ENCODE data around the gene ROR1. TPM values are rescaled to one million over a fixed set of nuclear protein-coding genes. Genes with fewer than 3 reads are reported as not detected.

The ROR1 gene
- total RNA-seq, 1 donor from 2014 or later = 81.4 TPM

DNA sequence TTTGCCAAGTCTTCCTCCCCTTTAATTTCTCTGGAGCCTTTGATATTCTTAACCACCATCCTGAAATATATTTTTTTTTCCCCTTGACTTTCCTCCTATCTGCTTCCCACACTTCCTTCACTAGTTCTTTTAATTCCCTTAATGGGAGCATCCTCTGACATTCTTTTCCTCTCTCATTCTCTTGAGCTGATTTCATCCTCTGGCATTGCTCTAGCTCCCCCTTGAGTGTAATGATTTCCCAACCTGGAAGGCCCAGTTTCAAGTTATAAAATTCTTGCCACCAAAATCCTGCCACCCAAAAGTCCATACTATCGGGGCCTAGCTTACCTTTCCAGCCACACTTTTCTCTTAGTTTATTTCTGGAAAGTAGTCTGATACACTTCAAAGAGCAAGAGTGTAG lies 390.2 kb downstream of the ROR1 start:
- H3K9me3 Mint-ChIP-seq = peaks cover 15% of the 10 kb centered on the region
- no peaks in the 10 kb centered on the region for H3K27me3 Mint-ChIP-seq (ENCODE audit: low read depth)
- no peak for DNase-seq (ENCODE audit: low spot score in 2 of 2, unreplicated experiment in 2 of 2)
- peaks cover 29% of the 10 kb centered on the region for H3K4me1 Mint-ChIP-seq
- H3K27ac Mint-ChIP-seq = peak overlapping the region; percentile 49
- no peak for TF ChIP-seq CTCF (IDR thresholded peaks at IDR 0.05; ENCODE audit: unreplicated experiment)
- H3K4me3 Mint-ChIP-seq = no peak overlapping the region
- H3K36me3 Mint-ChIP-seq = peaks cover 39% of the 10 kb centered on the region

- Mint-ChIP-seq H3K27me3 (ENCODE audit: low read depth) (no peaks in the 10 kb centered on the region), H3K4me1 (peaks cover 30% of the 10 kb centered on the region), H3K36me3 (peaks cover 52% of the 10 kb centered on the region), H3K9me3 (peaks cover 27% of the 10 kb centered on the region), H3K4me3 (no peak overlapping the region), H3K27ac (no peak overlapping the region)
- DNase-seq (ENCODE audit: low spot score in 2 of 2, unreplicated experiment in 2 of 2) = no peak
- TF ChIP-seq CTCF (IDR thresholded peaks at IDR 0.05; ENCODE audit: unreplicated experiment) = no peak
Measured at GRCh38 chr1:64166629-64167028, 392.8 kb downstream of the ROR1 start.

DNA sequence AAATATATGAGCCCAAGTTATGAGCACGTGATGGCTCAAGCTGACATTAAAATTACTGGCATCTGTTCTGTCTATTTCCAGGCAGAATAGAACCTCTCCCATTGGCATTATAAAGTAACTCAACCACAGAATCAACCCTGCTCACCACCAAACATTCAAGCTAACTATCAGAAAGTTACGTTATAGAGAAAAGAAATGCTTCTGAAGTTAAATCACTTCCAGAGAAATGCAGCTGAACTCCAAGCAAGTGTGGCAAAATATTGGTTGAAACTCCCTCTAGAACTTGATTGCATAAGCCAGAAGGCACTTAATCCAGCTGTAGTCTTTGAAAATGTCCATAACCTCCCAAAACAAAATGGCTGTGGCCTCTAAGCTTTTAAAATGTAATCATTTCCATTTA lies 393.4 kb downstream of the ROR1 start:
- Mint-ChIP-seq H3K36me3 (peaks cover 52% of the 10 kb centered on the region), H3K4me1 (peaks cover 32% of the 10 kb centered on the region), H3K27me3 (ENCODE audit: low read depth) (no peaks in the 10 kb centered on the region), H3K4me3 (no peak overlapping the region), H3K27ac (no peak overlapping the region), H3K9me3 (peaks cover 27% of the 10 kb centered on the region)
- TF ChIP-seq CTCF (IDR thresholded peaks at IDR 0.05; ENCODE audit: unreplicated experiment) = no peak
- no peak for DNase-seq (ENCODE audit: low spot score in 2 of 2, unreplicated experiment in 2 of 2)

- TF ChIP-seq CTCF (IDR thresholded peaks at IDR 0.05; ENCODE audit: unreplicated experiment) = no peak
- Mint-ChIP-seq H3K9me3 (peaks cover 23% of the 10 kb centered on the region), H3K27me3 (ENCODE audit: low read depth) (no peaks in the 10 kb centered on the region), H3K27ac (peak overlapping the region; percentile 85), H3K4me1 (peaks cover 48% of the 10 kb centered on the region), H3K4me3 (no peak overlapping the region), H3K36me3 (peaks cover 51% of the 10 kb centered on the region)
- DNase-seq (ENCODE audit: low spot score in 2 of 2, unreplicated experiment in 2 of 2) = no peak
Measured at GRCh38 chr1:64171246-64171645, 397.4 kb downstream of the ROR1 start.

- H3K4me1 Mint-ChIP-seq = peaks cover 48% of the 10 kb centered on the region
- H3K27ac Mint-ChIP-seq = peak overlapping the region; percentile 85
- H3K27me3 Mint-ChIP-seq (ENCODE audit: low read depth) = no peaks in the 10 kb centered on the region
- no peak for TF ChIP-seq CTCF (IDR thresholded peaks at IDR 0.05; ENCODE audit: unreplicated experiment)
- H3K4me3 Mint-ChIP-seq = no peak overlapping the region
- H3K36me3 Mint-ChIP-seq = peaks cover 53% of the 10 kb centered on the region
- DNase-seq (ENCODE audit: low spot score in 2 of 2, unreplicated experiment in 2 of 2) = no peak
- peaks cover 21% of the 10 kb centered on the region for H3K9me3 Mint-ChIP-seq
Measured at GRCh38 chr1:64171797-64172281, 398.0 kb downstream of the ROR1 start.

DNA sequence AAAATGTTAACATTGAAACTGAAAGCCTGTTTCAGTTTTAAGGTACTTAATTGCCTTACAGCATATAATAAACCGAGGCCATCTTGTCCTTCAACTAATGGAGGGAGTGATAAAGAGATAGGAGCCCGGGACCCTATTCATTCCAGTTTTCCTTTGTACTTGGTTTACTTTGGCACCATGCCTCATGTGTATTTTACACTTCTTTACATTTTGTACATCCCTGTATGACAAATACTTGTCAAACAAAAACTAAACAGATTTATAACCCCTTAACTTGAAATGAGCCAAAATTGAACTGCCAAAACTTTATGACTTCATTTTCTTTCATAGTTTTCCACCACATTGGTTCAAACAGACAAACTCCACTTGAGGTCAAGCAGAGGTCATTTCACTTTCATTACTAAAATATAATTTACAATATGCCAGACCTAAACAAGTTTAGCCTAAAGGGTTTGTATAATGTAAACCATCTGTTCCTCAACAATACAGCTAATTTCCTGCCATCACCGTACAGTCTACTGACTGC lies 398.7 kb downstream of the ROR1 start:
- Mint-ChIP-seq H3K27me3 (ENCODE audit: low read depth) (no peaks in the 10 kb centered on the region), H3K27ac (peak overlapping the region; percentile 89), H3K9me3 (peaks cover 21% of the 10 kb centered on the region), H3K4me3 (no peak overlapping the region), H3K4me1 (peaks cover 48% of the 10 kb centered on the region), H3K36me3 (peaks cover 54% of the 10 kb centered on the region)
- no peak for DNase-seq (ENCODE audit: low spot score in 2 of 2, unreplicated experiment in 2 of 2)
- TF ChIP-seq CTCF (IDR thresholded peaks at IDR 0.05; ENCODE audit: unreplicated experiment) = no peak

Measured in mesothelial cell of epicardium (in vitro differentiated cells).